Ovary (tissue), 3 donors: Measurements from ENCODE around the gene HBA1.

Experiments
- CTCF ChIP-seq, 3 donors: fragments of 450-650 bp in 2 of 3; fragments of 200-600 bp in 1 of 3; IDR thresholded peaks; one replicate each; pipeline versions ENCODE4 v1.5.1 to v1.8.0; 2016 to 2022; ENCODE audit warnings: antibody characterized with exemption in 3 of 3, mild to moderate bottlenecking in 1 of 3
- POLR2A ChIP-seq: fragments of 450-650 bp; IDR thresholded peaks from one replicate; pipeline ENCODE4 v1.6.1; 2017; ENCODE audit warnings: antibody characterized with exemption, mild to moderate bottlenecking, moderate library complexity
- donor health status: DM: no; HTN: no; CAD: no.

DNA sequence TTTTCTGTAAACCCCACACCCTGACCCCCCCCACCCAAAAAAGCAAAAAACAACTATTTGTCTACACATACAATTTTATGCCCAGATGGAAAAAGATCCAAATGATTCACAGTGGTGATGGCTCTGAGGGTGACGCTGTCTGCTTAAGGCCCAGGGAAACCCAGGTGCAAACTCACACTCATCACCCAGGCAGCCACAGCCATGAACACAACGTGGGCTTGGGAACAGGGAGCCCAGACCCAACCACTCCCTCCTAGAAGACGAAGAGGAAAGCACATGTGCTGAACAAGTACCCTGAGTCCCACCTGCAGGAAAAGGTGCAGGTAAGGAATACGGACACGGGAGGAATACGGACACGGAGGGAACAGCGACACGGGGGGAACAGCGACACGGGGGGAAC, 9.2 kb downstream of the HBA1 start:
- TF ChIP-seq CTCF (IDR thresholded peaks at IDR 0.05) (no peak), POLR2A (no peak)
